ENCODE measurements around the gene MORC3.
A peak's percentile ranks its signal among the peaks of the same experiment; 100 is the strongest.
"Not testable (repeated sequence)": the region's sequence is repeated elsewhere in the genome, so short reads cannot be mapped to it uniquely, and the experiment has no call there.

Gene MORC3

DNA sequence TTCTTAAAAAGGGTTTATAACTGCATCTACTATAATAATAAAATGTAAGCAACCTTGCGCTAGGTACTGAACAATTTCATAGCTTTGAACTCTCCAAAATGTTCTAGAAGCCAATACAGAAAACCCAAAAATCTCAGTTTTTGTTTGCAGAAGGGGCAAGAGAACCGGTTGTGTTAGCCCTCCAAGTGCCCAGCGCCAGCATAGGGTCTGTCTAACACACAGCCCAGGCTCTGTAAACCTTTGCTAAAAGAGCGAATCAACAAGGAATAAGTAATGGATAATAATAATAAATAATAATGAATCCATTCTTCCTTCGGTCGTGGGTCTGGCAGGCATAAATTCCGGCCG is 64.9 kb downstream of the MORC3 start:
- no peak for DNase-seq (ENCODE audit: low read depth)
- no peak for TF ChIP-seq POLR2A (IDR thresholded peaks at IDR 0.05; ENCODE audit: extremely low read depth, insufficient read length)
- no peak for TF ChIP-seq CTCF (IDR thresholded peaks at IDR 0.05; ENCODE audit: low read depth, low read length)
- no peak for TF ChIP-seq MYC (IDR thresholded peaks at IDR 0.05; ENCODE audit: low read depth, low read length)
- TF ChIP-seq, protein P1, sequence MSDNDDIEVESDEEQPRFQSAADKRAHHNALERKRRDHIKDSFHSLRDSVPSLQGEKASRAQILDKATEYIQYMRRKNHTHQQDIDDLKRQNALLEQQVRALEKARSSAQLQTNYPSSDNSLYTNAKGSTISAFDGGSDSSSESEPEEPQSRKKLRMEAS (IDR thresholded peaks at IDR 0.05; ENCODE audit: low read depth, low read length) = no peak
- peak overlapping the region; percentile 23 for H3K4me3 ChIP-seq (ENCODE audit: low read depth, low read length)

- TF ChIP-seq, protein P1 (IDR thresholded peaks at IDR 0.05; ENCODE audit: low read depth, low read length) = no peak
- TF ChIP-seq POLR2A (IDR thresholded peaks at IDR 0.05; ENCODE audit: extremely low read depth, insufficient read length) = peak; percentile 83
- peak within 1 kb of the TSS; percentile 80 for H3K4me3 ChIP-seq (ENCODE audit: low read depth, low read length)
- peak; percentile 78 for DNase-seq (ENCODE audit: low read depth)
Measured at GRCh38 chr21:36385233-36386030, 65.4 kb downstream of the MORC3 start, which contains the start of gene CHAF1B. Gene CHAF1B, plus strand, starts transcription at chr21:36385392. Its CDS starts 745 bp downstream, at chr21:36386137.

DNA sequence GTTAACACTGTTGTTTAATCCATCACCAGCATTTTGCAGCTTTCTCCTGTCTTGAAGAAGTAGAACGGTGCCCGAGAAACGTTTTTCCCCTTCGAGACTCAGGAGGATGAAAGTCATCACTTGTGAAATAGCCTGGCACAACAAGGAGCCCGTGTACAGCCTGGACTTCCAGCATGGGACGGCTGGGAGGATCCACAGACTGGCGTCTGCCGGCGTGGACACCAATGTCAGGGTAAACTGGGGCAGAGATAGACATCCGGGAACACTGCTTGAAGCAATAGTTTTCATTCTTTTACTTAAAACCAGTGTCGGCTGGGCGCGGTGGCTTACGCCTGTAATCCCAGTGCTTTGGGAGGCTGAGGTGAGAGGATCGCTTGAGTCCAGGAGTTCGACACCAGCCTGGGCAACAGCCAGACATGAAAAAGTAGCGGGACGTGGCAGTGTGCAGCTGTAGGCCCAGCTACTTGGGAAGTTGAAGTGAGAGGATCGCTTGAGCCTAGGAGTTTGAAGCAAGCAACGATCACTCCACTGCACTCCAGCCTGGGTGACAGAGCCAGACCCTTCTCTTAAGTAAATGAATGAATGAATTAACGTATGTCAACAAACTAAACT is 66.1 kb downstream of the MORC3 start:
- H3K4me3 ChIP-seq (ENCODE audit: low read depth, low read length) = peak overlapping the region; percentile 80
- no peak for TF ChIP-seq MYC (IDR thresholded peaks at IDR 0.05; ENCODE audit: low read depth, low read length)
- TF ChIP-seq, protein P1 (IDR thresholded peaks at IDR 0.05; ENCODE audit: low read depth, low read length) = no peak
- DNase-seq (ENCODE audit: low read depth) = no peak

- DNase-seq (ENCODE audit: low read depth) = no peak
- H3K4me3 ChIP-seq (ENCODE audit: low read depth, low read length) = no peak overlapping the region
- TF ChIP-seq POLR2A (IDR thresholded peaks at IDR 0.05; ENCODE audit: extremely low read depth, insufficient read length) (no peak), CTCF (IDR thresholded peaks at IDR 0.05; ENCODE audit: low read depth, low read length) (no peak), MYC (IDR thresholded peaks at IDR 0.05; ENCODE audit: low read depth, low read length) (no peak)
- TF ChIP-seq, protein P1 (IDR thresholded peaks at IDR 0.05; ENCODE audit: low read depth, low read length) = no peak
Measured at GRCh38 chr21:36388096-36388495, 68.1 kb downstream of the MORC3 start.

- no peak for DNase-seq (ENCODE audit: low read depth)
- TF ChIP-seq, protein P1 (IDR thresholded peaks at IDR 0.05; ENCODE audit: low read depth, low read length) = no peak
- TF ChIP-seq CTCF (IDR thresholded peaks at IDR 0.05; ENCODE audit: low read depth, low read length) (no peak), POLR2A (IDR thresholded peaks at IDR 0.05; ENCODE audit: extremely low read depth, insufficient read length) (no peak), MYC (IDR thresholded peaks at IDR 0.05; ENCODE audit: low read depth, low read length) (no peak)
- H3K4me3 ChIP-seq (ENCODE audit: low read depth, low read length) = no peak overlapping the region
Measured at GRCh38 chr21:36388835-36389234, 68.8 kb downstream of the MORC3 start.

DNA sequence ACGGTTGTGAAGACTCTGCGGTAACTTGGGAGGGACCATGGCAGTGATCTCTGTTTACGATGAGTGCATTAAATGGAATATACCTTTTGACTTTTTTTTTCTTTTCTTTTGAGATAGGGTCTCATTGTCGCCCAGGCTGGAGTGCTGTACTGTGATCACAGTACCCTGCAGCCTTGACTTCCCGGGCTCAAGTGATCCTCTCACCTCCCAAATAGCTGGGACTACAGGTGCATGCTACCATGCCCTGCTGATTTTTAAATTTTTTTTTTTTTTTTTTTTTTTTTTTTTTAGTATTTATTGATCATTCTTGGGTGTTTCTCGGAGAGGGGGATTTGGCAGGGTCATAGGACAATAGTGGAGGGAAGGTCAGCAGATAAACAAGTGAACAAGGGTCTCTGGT is 71.7 kb downstream of the MORC3 start:
- not testable (repeated sequence) for DNase-seq (ENCODE audit: low read depth); H3K4me3 ChIP-seq (ENCODE audit: low read depth, low read length)

DNA sequence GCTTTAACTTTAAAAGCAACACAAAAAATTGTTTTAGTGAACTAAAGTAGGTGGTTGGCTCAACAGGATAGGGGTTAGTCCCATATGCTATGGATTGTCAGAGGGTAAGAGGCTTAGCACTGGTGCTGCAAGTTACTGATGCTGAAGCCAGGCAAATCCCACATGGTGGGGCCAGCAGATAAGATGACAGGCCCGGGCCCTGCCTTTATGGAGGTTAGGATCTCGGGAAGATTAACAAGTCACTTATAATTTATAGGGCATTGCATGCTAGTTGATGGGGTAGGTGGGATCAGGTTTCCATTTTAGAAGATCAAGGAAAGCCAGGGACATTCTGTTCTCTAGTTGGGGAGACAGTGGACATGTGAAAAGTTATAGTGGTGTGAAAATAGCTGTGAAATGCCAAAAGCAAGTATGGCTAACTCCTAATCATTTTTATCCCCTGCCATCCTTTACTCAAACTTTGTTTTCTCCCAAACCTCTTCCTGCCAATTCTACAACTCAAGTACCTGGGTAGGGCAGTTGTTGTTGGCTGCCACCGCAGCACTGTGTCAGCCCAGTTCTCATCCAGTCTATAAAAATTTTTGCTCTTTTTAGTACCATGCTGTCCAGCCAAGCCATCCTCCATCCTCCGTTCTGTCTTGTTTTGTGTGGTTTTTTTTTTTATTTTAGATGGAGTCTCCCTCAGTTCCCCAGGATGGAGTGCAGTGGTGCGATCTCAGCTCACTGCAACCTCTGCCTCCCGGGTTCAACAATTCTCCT is 75.5 kb downstream of the MORC3 start:
- TF ChIP-seq CTCF (IDR thresholded peaks at IDR 0.05; ENCODE audit: low read depth, low read length) (no peak), POLR2A (IDR thresholded peaks at IDR 0.05; ENCODE audit: extremely low read depth, insufficient read length) (no peak)
- TF ChIP-seq, protein P1 (IDR thresholded peaks at IDR 0.05; ENCODE audit: low read depth, low read length) = no peak
- no peak overlapping the region for H3K4me3 ChIP-seq (ENCODE audit: low read depth, low read length)
- DNase-seq (ENCODE audit: low read depth) = no peak
